Breast epithelium (tissue), 3 donors: ENCODE data around the gene TCEAL5.

Experiments used
- POLR2A ChIP-seq: fragments of 450-650 bp; IDR thresholded peaks from one replicate; pipeline ENCODE4 v1.6.1; 2016; ENCODE audit warnings: antibody characterized with exemption, mild to moderate bottlenecking, moderate library complexity
- TF ChIP-seq, protein P1 (sequence below), 3 donors: fragments of 450-650 bp; IDR thresholded peaks; one replicate each; pipeline ENCODE4 v1.5.1; 2016 to 2017; ENCODE audit warnings: antibody characterized with exemption in 3 of 3, mild to moderate bottlenecking in 3 of 3, moderate library complexity in 3 of 3

DNA sequence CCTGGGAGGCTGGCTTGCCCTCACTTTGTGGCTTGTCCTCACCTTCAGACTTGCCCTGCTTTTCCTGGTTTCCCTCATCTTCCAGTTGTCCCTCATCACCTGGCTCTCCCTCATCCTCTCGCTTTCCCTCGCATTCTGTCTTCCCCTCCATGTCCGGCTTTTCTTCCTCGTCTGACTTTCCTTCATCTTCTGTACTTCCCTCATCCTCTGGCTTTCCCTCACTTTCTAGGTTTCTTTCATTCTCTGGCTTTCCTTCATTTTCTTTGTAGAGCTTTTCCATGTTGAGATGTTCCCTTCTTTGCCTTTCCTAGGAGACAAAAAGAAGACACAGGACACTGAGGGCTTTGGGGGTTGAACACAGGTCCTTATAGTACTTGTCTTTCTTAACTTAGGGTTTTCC, 2.3 kb downstream of the TCEAL5 start:
- TF ChIP-seq, protein P1, sequence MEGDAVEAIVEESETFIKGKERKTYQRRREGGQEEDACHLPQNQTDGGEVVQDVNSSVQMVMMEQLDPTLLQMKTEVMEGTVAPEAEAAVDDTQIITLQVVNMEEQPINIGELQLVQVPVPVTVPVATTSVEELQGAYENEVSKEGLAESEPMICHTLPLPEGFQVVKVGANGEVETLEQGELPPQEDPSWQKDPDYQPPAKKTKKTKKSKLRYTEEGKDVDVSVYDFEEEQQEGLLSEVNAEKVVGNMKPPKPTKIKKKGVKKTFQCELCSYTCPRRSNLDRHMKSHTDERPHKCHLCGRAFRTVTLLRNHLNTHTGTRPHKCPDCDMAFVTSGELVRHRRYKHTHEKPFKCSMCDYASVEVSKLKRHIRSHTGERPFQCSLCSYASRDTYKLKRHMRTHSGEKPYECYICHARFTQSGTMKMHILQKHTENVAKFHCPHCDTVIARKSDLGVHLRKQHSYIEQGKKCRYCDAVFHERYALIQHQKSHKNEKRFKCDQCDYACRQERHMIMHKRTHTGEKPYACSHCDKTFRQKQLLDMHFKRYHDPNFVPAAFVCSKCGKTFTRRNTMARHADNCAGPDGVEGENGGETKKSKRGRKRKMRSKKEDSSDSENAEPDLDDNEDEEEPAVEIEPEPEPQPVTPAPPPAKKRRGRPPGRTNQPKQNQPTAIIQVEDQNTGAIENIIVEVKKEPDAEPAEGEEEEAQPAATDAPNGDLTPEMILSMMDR (IDR thresholded peaks at IDR 0.05) = no peak
- no peak for TF ChIP-seq POLR2A
